ENCODE results near the gene ARPC4.

DNA sequence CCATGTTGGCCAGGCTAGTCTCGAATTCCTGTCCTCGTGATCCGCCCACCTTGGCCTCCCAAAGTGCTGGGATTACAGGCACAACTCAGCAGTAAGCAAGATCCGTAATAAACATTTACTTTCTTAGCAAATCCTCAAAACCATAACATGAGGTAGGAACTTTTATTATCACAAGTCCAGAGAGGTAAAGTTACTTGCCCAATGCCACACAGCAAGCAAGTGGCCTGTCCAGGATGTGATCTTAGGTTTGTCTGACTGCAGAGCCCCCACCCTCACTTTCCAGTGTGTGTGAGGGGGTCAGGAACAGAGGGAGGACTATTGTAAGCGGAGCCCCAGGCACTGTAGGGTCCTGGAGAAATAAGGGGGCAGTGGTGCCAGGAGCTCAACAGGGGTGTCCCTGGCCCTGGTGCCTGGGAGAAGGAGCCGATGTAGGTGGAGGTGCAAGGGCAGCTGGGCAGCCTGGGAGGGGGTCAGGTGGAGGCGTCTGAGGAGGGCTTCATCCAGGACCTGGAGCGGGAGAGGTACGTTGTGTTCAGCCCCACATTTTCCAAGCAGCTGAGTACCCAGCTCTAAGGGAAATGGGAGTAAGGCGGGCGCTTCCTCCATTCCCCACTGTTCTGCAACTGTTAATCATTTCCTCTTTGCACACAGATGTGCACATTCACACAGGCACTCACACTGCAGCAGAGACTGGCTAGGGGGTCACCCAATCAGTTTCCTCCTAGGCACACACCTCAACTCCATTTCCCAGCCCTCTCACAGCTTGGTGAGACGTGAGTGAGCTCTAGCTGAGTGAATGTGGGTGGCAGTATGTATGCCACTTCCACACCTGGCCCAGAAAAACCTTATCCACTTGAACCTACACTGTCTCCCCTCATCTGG is 45.1 kb downstream of the ARPC4 start:
- TF ChIP-seq CTCF (conservative IDR thresholded peaks at IDR 0.05; ENCODE audit: low read depth, low read length) (no peak), EZH2 (IDR thresholded peaks at IDR 0.05; ENCODE audit: borderline replicate concordance, low read depth, low read length, poor library complexity, severe bottlenecking) (no peak)

Measured in A673 (cell line).